SK-N-MC (cell line): Measurements from ENCODE around the gene TMPRSS12.

Experiments used
- EZH2 ChIP-seq: fragments of 200-600 bp; sonication (generic); IDR thresholded peaks from one replicate; pipeline ENCODE4 v1.6.1; 2017; ENCODE audit warnings: antibody characterized with exemption
- FOXP2 ChIP-seq: optimal IDR thresholded peaks from 2 replicates; pipeline ENCODE3; 2011; ENCODE audit warnings: mild to moderate bottlenecking, moderate library complexity; ENCODE audit not compliant: insufficient read depth; ENCODE audit errors: extremely low read length, control extremely low read depth
- POLR2AphosphoS5 ChIP-seq: IDR thresholded peaks from 2 replicates; pipeline ENCODE4 v1.6.1; 2012; ENCODE audit warnings: mild to moderate bottlenecking, low read depth, low read length, borderline replicate concordance

DNA sequence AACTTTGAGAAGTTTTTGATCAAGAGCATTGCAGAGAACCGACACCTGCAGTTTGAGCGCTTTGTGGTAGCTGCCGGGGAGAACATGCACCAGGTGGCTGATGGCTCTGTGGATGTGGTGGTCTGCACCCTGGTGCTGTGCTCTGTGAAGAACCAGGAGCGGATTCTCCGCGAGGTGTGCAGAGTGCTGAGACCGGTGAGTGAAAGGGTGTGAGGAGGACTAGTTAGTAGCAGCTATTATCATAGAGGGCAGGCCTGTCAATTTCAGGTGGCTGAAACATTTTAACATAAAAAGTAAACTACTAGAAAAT, 82.6 kb downstream of the TMPRSS12 start:
- TF ChIP-seq EZH2 (no peak), POLR2AphosphoS5 (no peak), FOXP2 (no peak)
